ENCODE measurements around the gene CNIH2. TPM values are rescaled to one million over a fixed set of nuclear protein-coding genes. Genes with fewer than 3 reads are reported as not detected.
A peak's percentile ranks its signal among the peaks of the same experiment; 100 is the strongest.
"Not testable (repeated sequence)": the region's sequence is repeated elsewhere in the genome, so short reads cannot be mapped to it uniquely, and the experiment has no call there.

Gene CNIH2
- total RNA-seq, 1 experiment from 2014 or later = 0.40 TPM

DNA sequence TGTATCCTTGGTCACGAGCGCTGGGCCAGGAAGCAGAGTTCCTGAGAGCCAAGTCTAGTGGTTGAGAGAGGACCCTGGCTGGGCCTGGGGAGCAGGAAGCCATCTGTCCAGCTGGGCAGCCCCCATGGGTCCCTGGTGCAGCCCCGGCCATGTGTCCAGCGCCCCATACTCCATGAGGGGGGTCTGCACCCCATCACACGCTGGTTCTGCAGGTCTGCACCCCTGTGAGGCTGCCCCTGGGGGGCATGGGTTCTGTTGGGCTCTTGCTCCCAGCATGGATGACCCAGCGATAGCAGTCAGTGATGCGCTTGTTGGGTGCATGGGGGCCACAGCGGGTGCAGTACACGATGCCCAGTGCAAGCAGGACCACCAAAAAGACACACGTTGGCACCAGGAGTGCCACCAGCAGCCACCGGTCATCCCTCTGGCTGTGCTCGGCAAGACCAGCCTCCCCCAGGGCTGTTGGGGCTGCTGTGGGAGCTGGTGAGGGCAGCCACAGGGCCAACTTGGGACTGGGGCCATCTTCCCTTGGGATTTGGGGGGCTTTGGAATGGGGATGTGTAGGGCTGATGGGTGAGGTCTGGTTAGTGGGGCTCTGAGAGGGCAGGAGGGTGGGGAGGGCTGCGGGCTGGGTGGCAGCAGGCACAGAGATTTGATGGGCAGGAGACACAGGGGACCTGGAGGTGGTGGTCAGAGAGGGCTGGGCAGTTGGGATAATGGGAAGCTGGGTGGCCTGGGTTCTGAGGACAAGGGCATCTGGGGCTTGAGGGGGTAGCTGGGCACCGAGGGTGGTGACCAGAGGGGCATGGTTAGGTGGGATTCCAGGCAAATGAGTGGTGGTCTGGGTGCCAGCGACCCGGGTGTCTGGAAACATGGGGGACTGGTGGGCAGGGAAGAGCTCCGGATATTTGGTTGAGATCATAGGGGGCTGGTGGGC lies 36.9 kb downstream of the CNIH2 start:
- DNase-seq (ENCODE audit: low read depth) = no peak

DNA sequence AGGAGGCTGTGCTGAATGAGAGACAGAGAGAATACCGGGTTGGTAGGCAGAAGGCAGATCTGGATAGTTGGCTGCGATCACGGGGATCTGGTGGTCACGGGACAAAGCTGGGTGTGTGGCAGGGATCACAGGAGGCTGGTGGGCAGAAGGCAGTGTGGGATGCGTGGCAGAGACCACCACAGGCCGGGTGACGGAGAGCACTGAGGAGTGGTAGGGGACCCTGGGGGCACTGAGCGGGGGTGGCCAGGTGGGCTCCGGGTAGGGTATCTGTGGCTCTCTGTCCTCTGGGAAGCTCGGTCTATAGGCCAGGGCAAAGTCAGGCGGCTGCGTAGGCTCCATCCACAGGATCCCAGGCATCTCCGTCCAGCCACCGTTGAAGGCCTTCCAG lies 37.5 kb downstream of the CNIH2 start:
- no peak for DNase-seq (ENCODE audit: low read depth)

GRCh38 chr11:66315921-66316811 lies 38.2 kb downstream of the CNIH2 start:
- no peak for DNase-seq (ENCODE audit: low read depth)

DNA sequence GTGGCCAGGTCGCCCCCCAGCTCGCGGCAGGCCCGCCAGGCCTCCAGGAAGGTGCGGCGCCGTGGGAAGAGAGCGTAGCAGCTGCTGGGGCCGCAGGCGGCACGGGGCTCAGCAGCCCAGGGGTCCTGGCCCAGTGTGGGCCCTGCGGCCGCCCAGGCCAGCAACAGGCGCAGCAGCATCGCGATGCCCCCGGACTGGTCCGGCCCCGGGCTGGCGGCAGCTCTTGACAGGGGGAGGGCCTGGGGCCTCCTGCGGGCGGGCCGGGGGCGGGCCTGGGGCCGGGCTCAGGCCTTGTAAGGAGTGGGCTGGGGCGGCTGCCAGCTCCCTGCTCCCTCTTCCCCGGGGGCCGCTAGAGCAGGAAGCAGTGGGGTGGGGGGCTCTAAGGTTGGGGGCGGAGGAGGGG lies 38.9 kb downstream of the CNIH2 start, which contains the start of gene CD248:
TSS of gene CD248 (minus strand) at position 196 of the 403 bp plus-strand sequence. CDS start at position 179, 17 bp downstream.
- DNase-seq (ENCODE audit: low read depth) = no peak

GRCh38 chr11:66317322-66317722 lies 39.3 kb downstream of the CNIH2 start:
- DNase-seq (ENCODE audit: low read depth) = no peak

DNA sequence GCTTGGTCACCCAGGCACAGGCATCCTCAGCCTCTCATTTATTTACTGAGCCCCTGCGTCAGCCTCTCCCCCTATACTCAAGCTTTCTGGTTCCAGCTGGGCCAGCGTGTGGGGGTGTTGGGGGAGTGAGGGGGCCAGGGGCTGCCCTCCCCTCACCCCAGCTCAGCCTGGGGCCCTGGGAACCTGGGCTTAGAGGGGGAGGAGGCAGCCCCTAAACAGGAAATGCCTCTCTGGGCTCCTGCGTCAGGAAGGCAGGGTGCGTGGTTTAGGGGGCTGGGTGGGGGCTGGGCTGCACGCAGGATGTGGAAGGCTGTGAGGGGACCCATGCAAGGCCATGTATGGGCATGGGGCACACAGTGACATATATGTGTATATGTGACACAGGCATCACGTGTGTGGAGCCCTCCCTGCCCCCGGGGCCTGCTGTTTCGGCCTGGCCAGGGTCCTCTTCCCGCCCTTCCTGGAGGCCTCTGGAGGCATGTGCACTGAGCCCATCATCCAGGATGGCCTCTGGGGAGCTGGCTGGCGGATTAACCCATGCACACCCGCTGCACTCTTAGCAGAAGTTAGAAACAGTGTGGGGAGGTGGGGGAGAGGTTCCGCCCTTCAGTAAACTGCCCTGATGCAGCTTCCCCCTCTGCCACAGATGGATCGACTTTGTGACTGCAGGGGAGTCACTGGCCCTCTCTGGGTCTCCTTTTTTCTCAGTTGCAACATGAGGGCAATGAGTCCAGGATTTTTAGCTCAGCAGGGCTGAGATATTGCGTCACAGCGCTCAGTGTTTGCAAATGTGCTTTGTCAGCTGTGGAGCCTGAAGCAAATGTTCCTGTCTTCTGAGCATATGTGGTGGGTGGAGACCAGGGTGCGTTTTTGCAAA lies 40.0 kb downstream of the CNIH2 start:
- no peak for DNase-seq (ENCODE audit: low read depth)

DNA sequence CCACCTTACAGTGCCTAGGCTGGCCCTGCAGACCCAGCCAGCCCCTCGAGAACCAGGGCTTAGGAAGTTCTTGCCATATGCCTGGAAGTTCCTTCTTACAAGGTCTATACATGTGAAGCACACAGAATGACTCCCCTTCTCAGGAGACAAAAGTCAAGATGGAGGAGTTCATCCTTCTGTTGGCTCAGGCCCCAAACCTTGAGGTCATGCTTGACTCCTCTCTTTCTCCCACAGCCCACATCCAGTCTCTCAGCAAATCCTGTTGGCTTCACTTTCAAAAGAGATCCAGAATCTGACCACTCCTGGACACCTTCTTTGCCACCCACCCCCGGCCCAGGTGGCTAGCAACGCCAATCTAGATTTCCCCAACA lies 40.6 kb downstream of the CNIH2 start:
- no peak for DNase-seq (ENCODE audit: low read depth)

GRCh38 chr11:66320289-66320688 lies 42.3 kb downstream of the CNIH2 start:
- DNase-seq (ENCODE audit: low read depth) = not testable (repeated sequence)

GRCh38 chr11:66320748-66321147 lies 42.8 kb downstream of the CNIH2 start:
- not testable (repeated sequence) for DNase-seq (ENCODE audit: low read depth)

DNA sequence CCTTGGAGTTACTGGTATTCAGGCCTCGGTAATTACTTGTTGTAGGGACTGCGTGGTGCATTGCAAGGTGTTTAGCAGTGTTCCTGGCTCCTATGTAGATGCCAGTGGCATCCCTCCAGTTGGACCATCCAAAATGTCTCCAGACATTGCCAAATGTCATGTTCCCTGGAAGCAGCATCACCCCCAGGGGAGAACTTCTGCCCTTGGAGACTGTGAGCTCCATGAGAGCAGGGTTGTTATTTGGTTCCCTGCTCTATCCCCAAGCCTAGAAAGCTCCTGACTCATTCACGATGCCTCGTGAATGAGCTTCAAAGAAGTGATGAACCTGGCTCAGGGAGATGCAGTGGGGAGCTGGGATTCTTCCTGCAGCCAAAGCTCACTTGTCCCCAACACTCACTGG lies 43.6 kb downstream of the CNIH2 start:
- no peak for DNase-seq (ENCODE audit: low read depth)

DNA sequence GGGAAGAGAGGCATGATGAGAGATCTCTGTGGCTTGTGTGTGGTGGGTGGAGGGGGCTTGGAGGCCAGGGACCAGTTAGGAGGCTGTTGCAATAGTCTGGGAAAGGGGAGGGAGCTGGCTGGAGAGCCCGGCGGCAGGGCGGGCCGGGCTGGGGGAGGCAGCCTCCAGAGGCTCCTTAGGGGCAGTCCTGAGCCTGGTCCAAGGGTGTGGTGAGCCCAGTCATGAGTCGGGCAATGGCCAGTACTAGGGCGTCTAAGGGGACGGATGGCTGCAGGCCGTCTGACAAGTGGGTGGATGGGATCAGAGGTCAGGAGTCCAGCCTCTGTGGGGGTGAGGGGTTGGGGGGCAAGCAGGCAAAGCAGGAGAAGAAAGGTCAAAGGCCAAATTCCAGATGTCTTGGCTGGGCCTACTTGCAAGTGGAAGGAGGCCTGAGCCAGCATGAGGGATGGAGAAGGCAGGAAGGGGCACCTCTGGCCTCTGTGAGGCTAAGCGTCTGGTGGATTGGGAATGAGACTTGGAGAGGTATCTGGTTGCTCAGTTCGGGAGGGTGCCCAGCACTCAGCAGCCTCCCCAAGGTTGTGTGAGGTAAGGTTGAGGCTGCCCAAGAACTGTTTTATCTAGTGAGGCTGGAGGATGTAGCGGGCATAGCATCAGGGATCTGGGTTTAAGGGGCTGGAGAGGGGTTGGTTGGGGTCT lies 44.9 kb downstream of the CNIH2 start:
- DNase-seq (ENCODE audit: low read depth) = no peak

- no peak for DNase-seq (ENCODE audit: low read depth)
Observed at GRCh38 chr11:66323684-66324083, 45.7 kb downstream of the CNIH2 start.

- DNase-seq (ENCODE audit: low read depth) = no peak
Observed at GRCh38 chr11:66324664-66325063, 46.7 kb downstream of the CNIH2 start.

GRCh38 chr11:66325263-66325671 lies 47.3 kb downstream of the CNIH2 start:
- no peak for DNase-seq (ENCODE audit: low read depth)

- peak; percentile 49 for DNase-seq (ENCODE audit: low read depth)
Observed at GRCh38 chr11:66326261-66327111, 48.5 kb downstream of the CNIH2 start.

DNA sequence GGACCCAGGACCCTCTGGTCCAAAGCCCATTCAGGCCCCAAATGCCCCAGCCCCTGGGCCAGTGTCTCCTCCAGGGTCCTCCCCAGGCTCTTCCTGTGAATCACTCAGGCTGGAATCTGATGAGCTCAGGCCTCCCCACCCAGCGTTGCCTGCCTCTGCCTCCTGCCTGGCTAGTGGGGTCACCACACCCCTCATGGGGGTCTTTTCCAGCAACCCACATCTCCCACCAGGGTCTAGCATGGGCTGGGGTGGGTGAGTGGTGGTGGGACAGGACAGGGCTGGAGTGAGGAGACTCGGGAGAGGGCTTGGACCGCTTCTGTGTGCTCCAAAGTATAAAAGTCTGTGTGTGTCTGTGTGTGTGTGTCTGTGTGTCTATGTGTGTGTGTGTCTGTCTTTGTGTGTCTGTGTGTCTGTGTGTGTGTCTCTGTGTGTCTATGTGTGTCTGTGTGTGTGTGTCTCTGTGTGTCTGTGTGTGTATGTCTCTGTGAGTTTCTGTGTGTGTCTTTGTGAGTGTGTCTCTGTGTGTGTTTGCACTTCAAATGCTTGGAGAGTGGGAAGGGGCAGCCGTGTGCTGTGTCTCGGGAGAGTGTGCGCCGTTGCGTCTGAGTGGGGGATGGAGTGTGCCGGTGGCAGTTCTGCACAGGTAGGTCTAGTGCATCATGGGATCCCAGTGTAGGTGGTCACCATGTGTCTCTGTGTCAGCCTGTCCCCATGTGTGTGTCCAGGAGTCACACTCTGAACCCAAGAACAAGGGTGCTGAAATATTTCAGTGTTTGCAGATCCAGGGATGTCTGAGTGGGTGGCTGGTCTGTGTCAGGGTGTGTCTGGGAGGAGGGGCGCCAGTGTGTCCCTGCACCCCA lies 49.4 kb downstream of the CNIH2 start:
- DNase-seq (ENCODE audit: low read depth) = peak; percentile 79

DNA sequence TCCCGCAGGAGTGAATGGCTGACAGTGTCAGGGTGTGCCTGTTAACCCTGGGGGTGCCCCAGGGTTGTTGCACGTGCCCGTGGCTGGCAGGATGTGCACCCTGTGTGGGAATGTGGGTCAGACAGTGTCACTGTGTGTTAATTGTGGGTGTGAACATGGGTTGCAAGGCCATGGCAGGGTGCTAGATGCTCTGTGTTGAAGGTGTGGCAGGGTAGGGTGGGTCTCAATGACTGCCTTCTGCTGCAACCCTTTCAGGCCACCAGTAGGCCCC lies 50.0 kb downstream of the CNIH2 start:
- peak; percentile 27 for DNase-seq (ENCODE audit: low read depth)

GRCh38 chr11:66328302-66329144 lies 50.5 kb downstream of the CNIH2 start:
- DNase-seq (ENCODE audit: low read depth) = peak; percentile 80

Measured in Daoy (cell line).